GM12878 (cell line): ENCODE measurements around the gene ASCL4. TPM values are rescaled to one million over a fixed set of nuclear protein-coding genes. Genes with fewer than 3 reads are reported as not detected.

ENCODE experiments used
- ATF7 ChIP-seq: fragments of 450-650 bp; IDR thresholded peaks from 2 replicates; pipeline ENCODE4 v1.6.1; 2016; ENCODE audit warnings: low read depth, mild to moderate bottlenecking
- BMI1 ChIP-seq: fragments of 450-650 bp; IDR thresholded peaks from 2 replicates; pipeline ENCODE4 v1.6.1; 2016; ENCODE audit warnings: mild to moderate bottlenecking, moderate library complexity, borderline replicate concordance
- EGR1 ChIP-seq, 2 experiments: IDR thresholded peaks; 1 replicate in 1 of 2; 2 replicates in 1 of 2; pipeline ENCODE4 v1.6.1; 2011 to 2012; ENCODE audit warnings: low read depth in 2 of 2, low read length in 2 of 2, borderline replicate concordance in 1 of 2, mild to moderate bottlenecking in 1 of 2, moderate library complexity in 1 of 2
- ESRRA ChIP-seq: IDR thresholded peaks from 2 replicates; pipeline ENCODE4 v1.6.1; 2012; ENCODE audit warnings: mild to moderate bottlenecking, low read length, improper control_type of control experiment
- ETV6 ChIP-seq, 2 experiments: fragments of 450-650 bp in 1 of 2; IDR thresholded peaks in 1 of 2; conservative IDR thresholded peaks in 1 of 2; 2 replicates each; pipeline ENCODE4 v1.6.1; 2014; ENCODE audit warnings: antibody characterized with exemption in 1 of 2, borderline replicate concordance in 1 of 2, low read depth in 1 of 2, mild to moderate bottlenecking in 1 of 2, moderate library complexity in 1 of 2
- HDAC6 ChIP-seq: fragments of 200-600 bp; sonication (generic); IDR thresholded peaks from one replicate; pipeline ENCODE4 v1.8.0; 2017; ENCODE audit warnings: antibody characterized with exemption; ENCODE audit not compliant: unreplicated experiment
- KAT2A ChIP-seq: conservative IDR thresholded peaks from 2 replicates; pipeline ENCODE4 v1.6.1; 2011; ENCODE audit warnings: low read depth, low read length; ENCODE audit not compliant: control insufficient read depth
- PAX8 ChIP-seq: fragments of 450-650 bp; IDR thresholded peaks from 2 replicates; pipeline ENCODE4 v1.6.1; 2017; ENCODE audit warnings: mild to moderate bottlenecking, moderate library complexity
- RFX5 ChIP-seq: IDR thresholded peaks from 2 replicates; pipeline ENCODE4 v1.6.1; 2011; ENCODE audit warnings: low read depth, low read length, improper control_type of control experiment
- SREBF2 ChIP-seq: IDR thresholded peaks from 2 replicates; pipeline ENCODE4 v1.6.1; 2012; ENCODE audit warnings: mild to moderate bottlenecking, low read length
- SRF ChIP-seq, 2 experiments: IDR thresholded peaks; 2 replicates each; pipeline ENCODE4 v1.6.1; 2011; ENCODE audit warnings: low read depth in 2 of 2, low read length in 2 of 2, mild to moderate bottlenecking in 1 of 2, moderate library complexity in 1 of 2
- ZBED1 ChIP-seq: IDR thresholded peaks from 2 replicates; pipeline ENCODE4 v1.6.1; 2016; ENCODE audit warnings: borderline replicate concordance
- ZNF384 ChIP-seq: IDR thresholded peaks from 2 replicates; pipeline ENCODE4 v1.6.1; 2012; ENCODE audit warnings: low read depth, mild to moderate bottlenecking, low read length, improper control_type of control experiment, borderline replicate concordance
- ZNF592 ChIP-seq: fragments of 450-650 bp; IDR thresholded peaks from 2 replicates; pipeline ENCODE4 v1.6.1; 2017; ENCODE audit warnings: mild to moderate bottlenecking, moderate library complexity
- polyA plus RNA-seq, 11 experiments: library from polyadenylated mRNA; depleted of rRNA in 4 of 11; unstranded in 6 of 11; stranded (reverse) in 5 of 11; fragments of >200 nt; fragmentation: Nextera tagmentation in 4 of 11; fragmentation: Illumina TruSeq in 1 of 11; extraction: Ambion mirVana in 4 of 11; extraction: Trizol in 1 of 11; gene quantifications; 1 replicate in 1 of 11; 2 replicates in 10 of 11; pipeline versions ENCODE4 v1.2.1 to v1.2.3, GENCODE V29; 2011 to 2016; ENCODE audit warnings: inconsistent platforms in 2 of 11, missing spikeins in 2 of 11, low read depth in 1 of 11
- total RNA-seq, 4 experiments: library from RNA; depleted of rRNA in 3 of 4; stranded (reverse); fragments of >200 nt in 3 of 4; fragmentation: Illumina TruSeq in 1 of 4; extraction: Trizol in 1 of 4; gene quantifications; 2 replicates each; pipeline versions ENCODE4 v1.2.1 to v1.2.3, GENCODE V29; 2013 to 2021
- TF ChIP-seq, protein P1 (sequence below): fragments of 450-650 bp; IDR thresholded peaks from 2 replicates; pipeline ENCODE4 v1.6.1; 2018; ENCODE audit warnings: mild to moderate bottlenecking, low read depth, moderate library complexity; ENCODE audit not compliant: partially characterized antibody
- TF ChIP-seq, protein P2 (sequence below): fragments of 450-650 bp; IDR thresholded peaks from 2 replicates; pipeline ENCODE4 v1.6.1; 2017; ENCODE audit warnings: borderline replicate concordance
- TF ChIP-seq, protein P3 (sequence below): fragments of 450-650 bp; IDR thresholded peaks from 2 replicates; pipeline ENCODE4 v1.6.1; 2017; ENCODE audit warnings: antibody characterized with exemption, mild to moderate bottlenecking, moderate library complexity
- TF ChIP-seq, protein P4 (sequence below): IDR thresholded peaks from 2 replicates; pipeline ENCODE4 v1.6.1; 2012; ENCODE audit warnings: low read depth, low read length, improper control_type of control experiment

Gene ASCL4
- total and polyA plus RNA-seq, 10 of the 15 experiments (the other 5 are each of a cell fraction or from before 2014, with no cell fraction given), result not detected

GRCh38 chr12:107760809-107761501 is 13.5 kb upstream of the ASCL4 start, which contains the start of gene PRDM4 (continued):
- TF ChIP-seq HDAC6 (no peak), SRF (IDR thresholded peaks at IDR 0.05; ENCODE audit: low read depth in 2 of 2, low read length in 2 of 2) (peak; percentile 86 to 98), ZNF384 (no peak), ZNF592 (peak; percentile 90), ZBED1 (no peak), ESRRA (no peak), KAT2A (no peak), ATF7 (no peak), RFX5 (0 out of 2 replicates have a peak, but pooled peaks have one; percentile 7), EGR1 (IDR thresholded peaks at IDR 0.05; ENCODE audit: borderline replicate concordance in 1 of 2, low read depth in 2 of 2, low read length in 2 of 2) (peak in 1 of 2 experiments; percentile 52; a peak in 2 of 3 replicates), SREBF2 (no peak), ETV6 (conservative IDR thresholded peaks at IDR 0.05 in 1 of 2, IDR thresholded peaks at IDR 0.05 in 1 of 2; ENCODE audit: borderline replicate concordance in 1 of 2, low read depth in 1 of 2) (no peak), PAX8 (no peak), BMI1 (peak; percentile 96)
- TF ChIP-seq, protein P1, sequence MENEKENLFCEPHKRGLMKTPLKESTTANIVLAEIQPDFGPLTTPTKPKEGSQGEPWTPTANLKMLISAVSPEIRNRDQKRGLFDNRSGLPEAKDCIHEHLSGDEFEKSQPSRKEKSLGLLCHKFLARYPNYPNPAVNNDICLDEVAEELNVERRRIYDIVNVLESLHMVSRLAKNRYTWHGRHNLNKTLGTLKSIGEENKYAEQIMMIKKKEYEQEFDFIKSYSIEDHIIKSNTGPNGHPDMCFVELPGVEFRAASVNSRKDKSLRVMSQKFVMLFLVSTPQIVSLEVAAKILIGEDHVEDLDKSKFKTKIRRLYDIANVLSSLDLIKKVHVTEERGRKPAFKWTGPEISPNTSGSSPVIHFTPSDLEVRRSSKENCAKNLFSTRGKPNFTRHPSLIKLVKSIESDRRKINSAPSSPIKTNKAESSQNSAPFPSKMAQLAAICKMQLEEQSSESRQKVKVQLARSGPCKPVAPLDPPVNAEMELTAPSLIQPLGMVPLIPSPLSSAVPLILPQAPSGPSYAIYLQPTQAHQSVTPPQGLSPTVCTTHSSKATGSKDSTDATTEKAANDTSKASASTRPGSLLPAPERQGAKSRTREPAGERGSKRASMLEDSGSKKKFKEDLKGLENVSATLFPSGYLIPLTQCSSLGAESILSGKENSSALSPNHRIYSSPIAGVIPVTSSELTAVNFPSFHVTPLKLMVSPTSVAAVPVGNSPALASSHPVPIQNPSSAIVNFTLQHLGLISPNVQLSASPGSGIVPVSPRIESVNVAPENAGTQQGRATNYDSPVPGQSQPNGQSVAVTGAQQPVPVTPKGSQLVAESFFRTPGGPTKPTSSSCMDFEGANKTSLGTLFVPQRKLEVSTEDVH, result no peak
- TF ChIP-seq, protein P2, sequence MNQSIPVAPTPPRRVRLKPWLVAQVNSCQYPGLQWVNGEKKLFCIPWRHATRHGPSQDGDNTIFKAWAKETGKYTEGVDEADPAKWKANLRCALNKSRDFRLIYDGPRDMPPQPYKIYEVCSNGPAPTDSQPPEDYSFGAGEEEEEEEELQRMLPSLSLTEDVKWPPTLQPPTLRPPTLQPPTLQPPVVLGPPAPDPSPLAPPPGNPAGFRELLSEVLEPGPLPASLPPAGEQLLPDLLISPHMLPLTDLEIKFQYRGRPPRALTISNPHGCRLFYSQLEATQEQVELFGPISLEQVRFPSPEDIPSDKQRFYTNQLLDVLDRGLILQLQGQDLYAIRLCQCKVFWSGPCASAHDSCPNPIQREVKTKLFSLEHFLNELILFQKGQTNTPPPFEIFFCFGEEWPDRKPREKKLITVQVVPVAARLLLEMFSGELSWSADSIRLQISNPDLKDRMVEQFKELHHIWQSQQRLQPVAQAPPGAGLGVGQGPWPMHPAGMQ, result no peak
- TF ChIP-seq, protein P3, sequence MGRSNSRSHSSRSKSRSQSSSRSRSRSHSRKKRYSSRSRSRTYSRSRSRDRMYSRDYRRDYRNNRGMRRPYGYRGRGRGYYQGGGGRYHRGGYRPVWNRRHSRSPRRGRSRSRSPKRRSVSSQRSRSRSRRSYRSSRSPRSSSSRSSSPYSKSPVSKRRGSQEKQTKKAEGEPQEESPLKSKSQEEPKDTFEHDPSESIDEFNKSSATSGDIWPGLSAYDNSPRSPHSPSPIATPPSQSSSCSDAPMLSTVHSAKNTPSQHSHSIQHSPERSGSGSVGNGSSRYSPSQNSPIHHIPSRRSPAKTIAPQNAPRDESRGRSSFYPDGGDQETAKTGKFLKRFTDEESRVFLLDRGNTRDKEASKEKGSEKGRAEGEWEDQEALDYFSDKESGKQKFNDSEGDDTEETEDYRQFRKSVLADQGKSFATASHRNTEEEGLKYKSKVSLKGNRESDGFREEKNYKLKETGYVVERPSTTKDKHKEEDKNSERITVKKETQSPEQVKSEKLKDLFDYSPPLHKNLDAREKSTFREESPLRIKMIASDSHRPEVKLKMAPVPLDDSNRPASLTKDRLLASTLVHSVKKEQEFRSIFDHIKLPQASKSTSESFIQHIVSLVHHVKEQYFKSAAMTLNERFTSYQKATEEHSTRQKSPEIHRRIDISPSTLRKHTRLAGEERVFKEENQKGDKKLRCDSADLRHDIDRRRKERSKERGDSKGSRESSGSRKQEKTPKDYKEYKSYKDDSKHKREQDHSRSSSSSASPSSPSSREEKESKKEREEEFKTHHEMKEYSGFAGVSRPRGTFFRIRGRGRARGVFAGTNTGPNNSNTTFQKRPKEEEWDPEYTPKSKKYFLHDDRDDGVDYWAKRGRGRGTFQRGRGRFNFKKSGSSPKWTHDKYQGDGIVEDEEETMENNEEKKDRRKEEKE, result no peak
- TF ChIP-seq, protein P4, sequence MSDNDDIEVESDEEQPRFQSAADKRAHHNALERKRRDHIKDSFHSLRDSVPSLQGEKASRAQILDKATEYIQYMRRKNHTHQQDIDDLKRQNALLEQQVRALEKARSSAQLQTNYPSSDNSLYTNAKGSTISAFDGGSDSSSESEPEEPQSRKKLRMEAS, result no peak
